Breast epithelium (tissue), 3 donors: ENCODE measurements around the gene SFXN3.

Source experiments
- CTCF ChIP-seq, 3 donors: fragments of 450-650 bp; IDR thresholded peaks; one replicate each; pipeline ENCODE4 v1.5.1; 2016 to 2017; ENCODE audit warnings: antibody characterized with exemption in 3 of 3, mild to moderate bottlenecking in 3 of 3, moderate library complexity in 3 of 3
- POLR2A ChIP-seq: fragments of 450-650 bp; IDR thresholded peaks from one replicate; pipeline ENCODE4 v1.6.1; 2016; ENCODE audit warnings: antibody characterized with exemption, mild to moderate bottlenecking, moderate library complexity

- TF ChIP-seq CTCF (IDR thresholded peaks at IDR 0.05) = no peak
- no peak for TF ChIP-seq POLR2A
Measured at GRCh38 chr10:101006593-101007098, 24.4 kb upstream of the SFXN3 start.
